VCaP (cell line): ENCODE data around the gene ASB18.
"Not testable (repeated sequence)": the region's sequence is repeated elsewhere in the genome, so short reads cannot be mapped to it uniquely, and the experiment has no call there.

Experiments used
- H3K27ac ChIP-seq: fragments of 450-650 bp; 2 replicates; pipeline ENCODE4 v1.5.1; 2017
- TF ChIP-seq, protein P1 (sequence below): fragments of 450-650 bp; conservative IDR thresholded peaks from 2 replicates; pipeline ENCODE4 v1.5.1; 2017; ENCODE audit warnings: mild to moderate bottlenecking, moderate library complexity

The ASB18 gene

GRCh38 chr2:236286873-236287545, 22.8 kb upstream of the ASB18 start:
- H3K27ac ChIP-seq = no peak overlapping the region
- TF ChIP-seq, protein P1, sequence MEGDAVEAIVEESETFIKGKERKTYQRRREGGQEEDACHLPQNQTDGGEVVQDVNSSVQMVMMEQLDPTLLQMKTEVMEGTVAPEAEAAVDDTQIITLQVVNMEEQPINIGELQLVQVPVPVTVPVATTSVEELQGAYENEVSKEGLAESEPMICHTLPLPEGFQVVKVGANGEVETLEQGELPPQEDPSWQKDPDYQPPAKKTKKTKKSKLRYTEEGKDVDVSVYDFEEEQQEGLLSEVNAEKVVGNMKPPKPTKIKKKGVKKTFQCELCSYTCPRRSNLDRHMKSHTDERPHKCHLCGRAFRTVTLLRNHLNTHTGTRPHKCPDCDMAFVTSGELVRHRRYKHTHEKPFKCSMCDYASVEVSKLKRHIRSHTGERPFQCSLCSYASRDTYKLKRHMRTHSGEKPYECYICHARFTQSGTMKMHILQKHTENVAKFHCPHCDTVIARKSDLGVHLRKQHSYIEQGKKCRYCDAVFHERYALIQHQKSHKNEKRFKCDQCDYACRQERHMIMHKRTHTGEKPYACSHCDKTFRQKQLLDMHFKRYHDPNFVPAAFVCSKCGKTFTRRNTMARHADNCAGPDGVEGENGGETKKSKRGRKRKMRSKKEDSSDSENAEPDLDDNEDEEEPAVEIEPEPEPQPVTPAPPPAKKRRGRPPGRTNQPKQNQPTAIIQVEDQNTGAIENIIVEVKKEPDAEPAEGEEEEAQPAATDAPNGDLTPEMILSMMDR = no peak

DNA sequence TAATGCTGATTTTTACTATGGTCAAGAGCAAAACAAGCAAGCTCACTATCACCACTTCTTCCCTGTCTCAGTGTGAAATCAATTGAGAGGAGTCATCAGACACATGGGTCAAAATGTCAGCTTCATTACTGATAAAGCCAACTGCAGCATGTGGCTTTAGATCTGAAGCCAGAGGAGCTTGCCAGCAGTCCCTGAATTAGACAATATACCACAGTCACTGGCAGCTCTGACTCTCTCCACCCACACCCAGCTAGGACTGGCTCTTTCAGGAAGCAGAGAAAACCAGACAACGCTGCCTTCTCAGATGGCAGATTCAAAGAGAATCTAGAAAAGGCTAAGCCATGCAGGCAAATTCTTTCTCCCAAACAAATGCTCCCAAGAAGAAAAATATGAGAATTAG, 20.0 kb upstream of the ASB18 start:
- H3K27ac ChIP-seq = no peak overlapping the region
- TF ChIP-seq, protein P1 = no peak

GRCh38 chr2:236282406-236282805, 18.2 kb upstream of the ASB18 start:
- TF ChIP-seq, protein P1 = no peak
- no peak overlapping the region for H3K27ac ChIP-seq

DNA sequence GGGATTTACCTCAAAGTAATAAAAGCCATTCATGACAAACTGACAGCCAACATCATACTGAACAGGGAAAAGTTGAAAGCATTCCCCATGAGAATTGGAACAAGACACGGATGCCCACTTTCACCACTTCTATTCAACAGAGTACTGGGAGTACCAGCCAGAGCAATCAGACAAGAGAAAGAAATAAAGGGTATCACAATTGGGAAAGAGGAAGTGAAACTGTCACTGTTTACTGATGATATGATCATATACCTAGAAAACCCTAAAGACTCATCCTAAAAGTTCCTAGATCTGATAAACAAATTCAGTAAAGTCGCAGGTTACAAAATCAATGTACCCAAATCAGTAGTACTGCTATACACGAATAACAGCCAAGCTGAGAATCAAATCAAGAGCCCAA, 17.2 kb upstream of the ASB18 start:
- TF ChIP-seq, protein P1 = no peak
- no peak overlapping the region for H3K27ac ChIP-seq

GRCh38 chr2:236273126-236273525, 8.9 kb upstream of the ASB18 start:
- TF ChIP-seq, protein P1 = no peak

DNA sequence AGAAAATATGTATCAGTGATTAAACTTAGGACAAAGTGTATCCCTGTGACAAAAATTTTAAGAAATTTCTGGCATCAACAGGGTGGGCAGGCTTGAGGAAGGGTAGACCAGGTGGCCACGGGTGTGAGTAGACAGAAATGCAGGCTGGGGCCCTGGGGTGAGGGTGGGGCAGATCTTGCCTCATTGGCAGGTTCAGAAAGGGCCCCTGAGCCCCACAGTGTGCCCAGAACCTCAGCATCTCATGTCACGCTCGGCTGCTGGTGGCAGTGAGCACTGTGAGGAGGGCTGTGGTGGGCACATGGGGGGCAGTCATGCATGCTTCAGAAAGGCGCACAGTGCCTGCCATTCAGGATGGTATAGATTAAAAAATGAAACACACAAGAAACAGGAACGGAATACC, 7.6 kb upstream of the ASB18 start:
- TF ChIP-seq, protein P1 = no peak
- H3K27ac ChIP-seq = no peak overlapping the region

More at GRCh38 chr2:236273126-236273525, 8.9 kb upstream of the ASB18 start:
- H3K27ac ChIP-seq = no peak overlapping the region

DNA sequence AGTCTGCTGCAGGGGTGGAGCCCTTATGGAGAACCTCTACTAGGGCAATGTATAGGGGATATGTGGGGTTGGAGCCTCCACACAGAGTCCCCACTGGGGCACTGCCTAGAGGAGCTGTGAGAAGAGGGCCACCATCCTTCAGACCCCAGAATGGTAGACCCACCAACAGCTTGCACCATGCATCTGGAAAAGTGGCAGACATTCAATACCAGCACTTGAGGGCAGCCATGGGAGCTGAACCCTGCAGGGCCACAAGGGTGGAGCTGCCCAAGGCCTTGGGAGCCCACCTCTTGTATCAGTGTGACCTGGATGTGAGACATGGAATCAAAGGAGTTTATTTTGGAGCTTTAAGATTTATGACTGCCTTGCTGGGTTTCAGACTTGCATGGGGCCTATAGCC, 5.7 kb upstream of the ASB18 start:
- not testable (repeated sequence) for H3K27ac ChIP-seq

- TF ChIP-seq, protein P1 = no peak
- no peak overlapping the region for H3K27ac ChIP-seq
Measured at GRCh38 chr2:236265675-236266074, 1.5 kb upstream of the ASB18 start.
